SK-N-SH (cell line): ENCODE results near the gene BIRC7. TPM values are rescaled to one million over a fixed set of nuclear protein-coding genes. Genes with fewer than 3 reads are reported as not detected.

Experiments
- CTCF ChIA-PET: fragments of 300-600, 350-600 bp; formaldehyde crosslinking; extraction: SDS; loops from one replicate; lab custom pipeline; 2021; lab: Yijun Ruan, JAX
- POLR2A ChIA-PET: fragments of 350-600 bp; sonication (Branson Sonifier 250); formaldehyde crosslinking; extraction: SDS; loops from one replicate; lab custom pipeline; 2020; ENCODE audit warnings: antibody characterized with exemption, inconsistent platforms; lab: Yijun Ruan, JAX
- DNase-seq: peaks from one replicate; pipeline ENCODE4 v3.0.0; 2012
- H2AFZ ChIP-seq: fragments of 200-600 bp; sonication (generic); 2 replicates; pipeline ENCODE4 v1.8.1; 2016; ENCODE audit warnings: antibody characterized with exemption, mild to moderate bottlenecking, low read depth
- H3F3A ChIP-seq: fragments of 200-600 bp; sonication (generic); replicated peaks from 2 replicates; pipeline ENCODE3; 2016; ENCODE audit warnings: antibody characterized with exemption, mild to moderate bottlenecking; ENCODE audit not compliant: insufficient read depth
- H3K27ac ChIP-seq, 2 experiments: fragments of 200-500 bp in 1 of 2; fragments of 200-600 bp in 1 of 2; sonication (Bioruptor generic) in 1 of 2; sonication (generic), shearing (Covaris generic) in 1 of 2; 2 replicates each; pipeline versions ENCODE4 v1.5.1 to v1.6.1; 2014 to 2016; ENCODE audit warnings: low read depth in 2 of 2, inconsistent platforms in 1 of 2, low read length in 1 of 2, mild to moderate bottlenecking in 1 of 2, mixed read lengths in 1 of 2
- H3K27me3 ChIP-seq: fragments of 200-600 bp; sonication (generic), shearing (Covaris generic); 2 replicates; pipeline ENCODE4 v1.6.1; 2016; ENCODE audit warnings: mixed run types; ENCODE audit not compliant: insufficient read depth
- H3K36me3 ChIP-seq, 2 experiments: fragments of 200-500 bp in 1 of 2; fragments of 200-600 bp in 1 of 2; sonication (Bioruptor generic) in 1 of 2; sonication (generic) in 1 of 2; replicated peaks in 1 of 2; 2 replicates each; pipeline versions ENCODE3 to v1.5.1; 2014 to 2016; ENCODE audit warnings: low read length in 1 of 2, mild to moderate bottlenecking in 1 of 2; ENCODE audit not compliant: insufficient read depth in 2 of 2, control insufficient read depth in 1 of 2
- H3K4me1 ChIP-seq, 2 experiments: fragments of 200-500 bp in 1 of 2; fragments of 200-600 bp in 1 of 2; sonication (Bioruptor generic) in 1 of 2; sonication (generic), shearing (Covaris generic) in 1 of 2; 2 replicates each; pipeline versions ENCODE4 v1.5.1 to v1.6.1; 2014 to 2016; ENCODE audit warnings: low read depth in 1 of 2, low read length in 1 of 2, mixed run types in 1 of 2; ENCODE audit not compliant: insufficient read depth in 2 of 2, control insufficient read depth in 1 of 2
- H3K4me2 ChIP-seq: fragments of 200-600 bp; sonication (generic), shearing (Covaris generic); 2 replicates; pipeline ENCODE4 v1.6.1; 2017; ENCODE audit warnings: mixed run types
- H3K4me3 ChIP-seq, 2 experiments: fragments of 200-500 bp in 1 of 2; fragments of 200-600 bp in 1 of 2; sonication (Bioruptor generic) in 1 of 2; sonication (generic), shearing (Covaris generic) in 1 of 2; 2 replicates each; pipeline versions ENCODE4 v1.5.1 to v1.8.1; 2014 to 2016; ENCODE audit warnings: low read depth in 2 of 2, inconsistent platforms in 1 of 2, low read length in 1 of 2, mild to moderate bottlenecking in 1 of 2, mixed read lengths in 1 of 2, moderate library complexity in 1 of 2
- H3K79me2 ChIP-seq: fragments of 200-600 bp; sonication (generic); 2 replicates; pipeline ENCODE4 v1.8.1; 2017; ENCODE audit warnings: mild to moderate bottlenecking; ENCODE audit not compliant: insufficient read depth
- H3K9ac ChIP-seq: fragments of 200-600 bp; sonication (generic); 2 replicates; pipeline ENCODE4 v1.6.1; 2017; ENCODE audit warnings: mixed run types
- H3K9me2 ChIP-seq: fragments of 200-600 bp; sonication (generic); 2 replicates; pipeline ENCODE4 v1.6.1; 2017; ENCODE audit warnings: mixed run types
- H3K9me3 ChIP-seq: fragments of 200-600 bp; sonication (generic); 2 replicates; pipeline ENCODE4 v1.6.1; 2017; ENCODE audit warnings: mixed run types, mild to moderate bottlenecking, moderate library complexity
- H4K20me1 ChIP-seq: fragments of 200-600 bp; sonication (generic); 2 replicates; pipeline ENCODE4 v1.6.1; 2017; ENCODE audit warnings: mild to moderate bottlenecking, mixed run types; ENCODE audit not compliant: insufficient read depth
- CTCF ChIP-seq: fragments of 200-600 bp; sonication (generic); IDR thresholded peaks from 2 replicates; pipeline ENCODE4 v1.6.1; 2017; ENCODE audit warnings: antibody characterized with exemption, mild to moderate bottlenecking, moderate library complexity
- ELF1 ChIP-seq: IDR thresholded peaks from 2 replicates; pipeline ENCODE4 v1.4.0; 2012
- EP300 ChIP-seq, 2 experiments: IDR thresholded peaks; 2 replicates each; pipeline versions ENCODE4 v1.4.0 to v1.6.1; 2012; ENCODE audit warnings: borderline replicate concordance in 1 of 2, low read depth in 1 of 2, low read length in 1 of 2
- EZH2phosphoT487 ChIP-seq: fragments of 200-600 bp; sonication (generic); IDR thresholded peaks from 2 replicates; pipeline ENCODE4 v1.6.1; 2017; ENCODE audit warnings: low read depth, mixed run types, mild to moderate bottlenecking, antibody characterized with exemption, moderate library complexity, borderline replicate concordance
- FOXJ3 ChIP-seq: sonication (generic); formaldehyde crosslinking; IDR thresholded peaks from 2 replicates; pipeline ENCODE4 v1.5.1; 2020; ENCODE audit warnings: mild to moderate bottlenecking, missing genetic modification reagents
- FOXM1 ChIP-seq: IDR thresholded peaks from 2 replicates; pipeline ENCODE4 v1.4.0; 2012; ENCODE audit warnings: low read depth, mild to moderate bottlenecking
- JUND ChIP-seq: IDR thresholded peaks from 2 replicates; pipeline ENCODE4 v1.4.0; 2012
- MAX ChIP-seq: IDR thresholded peaks from 2 replicates; pipeline ENCODE4 v1.4.0; 2012; ENCODE audit warnings: low read depth
- MEF2A ChIP-seq: IDR thresholded peaks from 2 replicates; pipeline ENCODE4 v1.4.0; 2012; ENCODE audit warnings: low read depth, borderline replicate concordance
- NRF1 ChIP-seq: IDR thresholded peaks from 2 replicates; pipeline ENCODE4 v1.6.1; 2012; ENCODE audit warnings: low read depth, mild to moderate bottlenecking, low read length
- PBX3 ChIP-seq: IDR thresholded peaks from 2 replicates; pipeline ENCODE4; 2012
- RFX5 ChIP-seq: IDR thresholded peaks from 2 replicates; pipeline ENCODE4 v1.6.1; 2012; ENCODE audit warnings: mild to moderate bottlenecking, improper control_type of control experiment, low read length
- RXRA ChIP-seq: IDR thresholded peaks from 2 replicates; pipeline ENCODE4 v1.4.0; 2012; ENCODE audit warnings: low read depth, mild to moderate bottlenecking, borderline replicate concordance
- SIN3A ChIP-seq: IDR thresholded peaks from 2 replicates; pipeline ENCODE4 v1.6.1; 2012; ENCODE audit warnings: low read depth, mild to moderate bottlenecking, low read length, moderate library complexity, borderline replicate concordance
- SMC3 ChIP-seq: IDR thresholded peaks from 2 replicates; pipeline ENCODE4 v1.6.1; 2012; ENCODE audit warnings: low read depth, low read length, improper control_type of control experiment
- TCF12 ChIP-seq: IDR thresholded peaks from 2 replicates; pipeline ENCODE4 v1.4.0; 2012
- TEAD4 ChIP-seq: IDR thresholded peaks from 2 replicates; pipeline ENCODE4 v1.4.0; 2012; ENCODE audit warnings: mild to moderate bottlenecking, borderline replicate concordance; ENCODE audit not compliant: insufficient read depth
- USF1 ChIP-seq: IDR thresholded peaks from 2 replicates; pipeline ENCODE4 v1.4.0; 2012; ENCODE audit warnings: low read depth, borderline replicate concordance
- USF2 ChIP-seq: fragments of 150-350 bp; IDR thresholded peaks from 2 replicates; pipeline ENCODE4 v1.6.1; 2017; ENCODE audit warnings: antibody characterized with exemption, low read length, low read depth, borderline replicate concordance
- ZBTB33 ChIP-seq: IDR thresholded peaks from 2 replicates; pipeline ENCODE4 v1.4.0; 2012; ENCODE audit warnings: low read depth, borderline replicate concordance
- WGBS: methylation state at CpG from one replicate; pipeline ENCODE4 v1.1.6; 2017; ENCODE audit warnings: low lambda C conversion rate; 5-methylcytosine and 5-hydroxymethylcytosine counted together
- polyA plus RNA-seq, 3 experiments: library from polyadenylated mRNA; depleted of rRNA; stranded (reverse); fragments of >200 nt; gene quantifications; 2 replicates each; pipeline ENCODE4 v1.2.3, GENCODE V29; 2012

The BIRC7 gene
- polyA plus RNA-seq, 1 of the 3 experiments (the other 2 are of a cell fraction), result not detected

- peaks cover 20% of the 10 kb centered on the region for H4K20me1 ChIP-seq
- no peak overlapping the region for H3K4me2 ChIP-seq
- no peaks in the 10 kb centered on the region for H3K9me2 ChIP-seq
- no peak overlapping the region for H3K4me3 ChIP-seq
- no peaks in the 10 kb centered on the region for H3F3A ChIP-seq
- TF ChIP-seq USF1 (no peak), FOXJ3 (CRISPR knock-in tag) (no peak), NRF1 (no peak), USF2 (no peak), EP300 (IDR thresholded peaks at IDR 0.05; ENCODE audit: borderline replicate concordance in 1 of 2, low read depth in 1 of 2, low read length in 1 of 2) (no peak), PBX3 (no peak), RXRA (no peak), EZH2phosphoT487 (no peak), FOXM1 (no peak), CTCF (no peak), TEAD4 (no peak), ZBTB33 (no peak), ELF1 (no peak), SMC3 (no peak), RFX5 (no peak), SIN3A (no peak), JUND (no peak), MEF2A (no peak), TCF12 (no peak), MAX (no peak)
- H3K27ac ChIP-seq, result no peak overlapping the region
- peaks cover 13% of the 10 kb centered on the region in 2 experiments for H3K36me3 ChIP-seq
- ChIA-PET CTCF (interaction anchor here (0.9 to 1.5 kb wide), 3 partner anchors 12 to 32 kb away, joined by 3 to 6 read pairs (median 4); no protein-coding TSS in a partner anchor), POLR2A (no interaction called here)
- peaks cover 4% of the 10 kb centered on the region; the same call in 1 of the 2 replicates for H3K79me2 ChIP-seq
- 83% methylated on average over 2 of the region's 14 CpGs for WGBS
- H3K9ac ChIP-seq, result no peak overlapping the region
- H3K27me3 ChIP-seq, result no peaks in the 10 kb centered on the region
- H3K9me3 ChIP-seq, result no peaks in the 10 kb centered on the region
- H2AFZ ChIP-seq, result no peak overlapping the region
- no peak for DNase-seq
- H3K4me1 ChIP-seq, result peaks cover 0 to under 1% of the 10 kb centered on the region in 2 experiments; a peak in 1 of 4 replicates
These were observed 44.3 kb upstream of the BIRC7 start for GRCh38 chr20:63191400-63191799.
